GM19035 (cell line): ENCODE measurements around the gene MAPKAPK2.
"Not testable (repeated sequence)": the region's sequence is repeated elsewhere in the genome, so short reads cannot be mapped to it uniquely, and the experiment has no call there.

Experiments
- ATAC-seq: cut with Tn5 transposase; IDR thresholded peaks from one replicate; pipeline ENCODE4 v1.9.1; 2021; ENCODE audit not compliant: unreplicated experiment

MAPKAPK2 gene

DNA sequence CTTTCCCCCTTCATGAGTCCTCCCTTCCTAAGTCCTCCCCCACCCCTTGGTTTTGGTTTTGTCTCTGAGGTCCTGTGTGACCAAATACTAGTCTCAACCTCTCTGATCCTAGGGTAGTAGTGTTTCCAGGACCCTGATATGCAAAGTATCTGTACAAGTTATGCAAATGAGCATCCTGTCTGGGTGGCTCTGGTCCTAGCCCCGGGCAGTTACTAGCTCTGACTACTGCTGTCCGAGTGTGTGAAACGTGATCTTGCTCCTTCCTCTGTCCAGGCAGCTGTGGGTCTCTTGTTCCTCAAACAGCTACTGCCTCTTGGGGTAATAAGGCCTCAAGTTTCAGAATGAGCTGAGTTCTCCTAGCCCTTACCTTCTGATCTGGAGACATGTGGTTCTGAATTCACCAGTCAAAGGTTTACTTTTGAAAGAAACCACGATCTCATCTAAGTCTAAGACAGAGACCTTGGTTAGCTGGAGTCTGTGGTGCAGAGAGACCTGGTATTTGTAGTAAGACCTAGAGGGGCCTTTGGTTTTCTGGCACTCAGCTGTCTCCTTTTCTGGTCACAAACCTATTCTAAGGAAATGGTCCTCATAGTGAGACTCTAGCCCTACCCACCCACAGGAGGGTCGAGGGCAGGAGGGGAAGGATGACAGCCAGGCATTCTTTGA lies 54.8 kb downstream of the MAPKAPK2 start:
- peak; percentile 90 for ATAC-seq

DNA sequence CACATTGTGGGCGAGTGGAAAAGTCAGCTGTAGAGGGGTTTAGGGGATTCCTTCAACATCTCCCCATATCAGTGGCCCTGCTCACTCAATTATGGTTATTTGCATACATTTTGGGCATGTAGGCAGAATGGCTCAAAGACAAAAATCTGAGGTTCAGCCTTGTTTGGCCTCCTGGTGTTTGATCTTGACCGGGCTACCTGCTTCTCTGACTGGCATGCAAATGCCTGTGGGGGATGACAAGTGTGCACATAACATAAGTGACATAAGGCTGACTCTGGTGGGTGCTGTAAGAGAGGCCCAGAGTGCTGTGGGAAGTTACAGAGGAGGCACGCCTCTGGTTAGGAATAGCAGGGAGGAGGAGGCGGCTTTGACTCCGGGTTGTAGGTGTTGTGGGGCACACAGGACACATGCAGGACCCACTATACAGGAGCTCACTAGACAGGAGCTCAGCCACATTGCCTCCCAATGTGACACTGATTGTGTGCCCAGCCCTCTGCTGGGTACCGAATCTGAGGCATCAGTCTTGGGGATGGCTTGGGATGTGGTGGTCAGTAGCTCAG lies 56.5 kb downstream of the MAPKAPK2 start:
- no peak for ATAC-seq

DNA sequence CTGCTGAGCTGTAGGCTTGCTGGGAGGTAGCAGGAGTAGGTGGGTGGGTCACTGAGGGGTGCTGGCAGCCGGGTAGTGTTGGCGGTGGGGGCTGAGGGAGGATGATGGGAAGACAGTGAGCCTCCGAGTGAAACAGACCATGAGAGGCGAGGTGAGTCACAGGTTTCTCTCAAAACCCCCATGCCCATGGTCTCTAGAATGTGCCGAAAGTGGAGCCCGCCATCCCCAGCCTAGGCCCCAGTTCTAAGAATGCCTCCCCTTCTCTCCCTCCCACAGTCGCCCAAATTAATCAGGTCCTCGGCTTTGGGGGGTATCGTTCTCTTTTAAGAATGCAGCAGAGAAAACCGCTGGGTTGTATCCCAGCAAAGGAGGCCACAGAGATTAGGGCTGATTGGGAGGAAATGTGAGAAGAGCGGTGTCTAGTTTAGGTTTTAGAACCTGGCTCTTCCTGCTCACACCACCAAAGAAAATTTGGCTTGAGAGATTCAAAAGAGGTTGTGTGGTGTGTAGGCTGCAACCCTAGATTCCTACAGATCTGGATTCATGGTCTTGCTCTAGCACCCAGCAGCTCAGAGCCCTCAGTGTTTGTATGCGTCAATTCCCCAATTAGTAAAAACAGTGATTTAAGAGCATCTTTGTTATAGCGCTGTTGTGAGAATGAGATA lies 58.1 kb downstream of the MAPKAPK2 start:
- ATAC-seq, result no peak

DNA sequence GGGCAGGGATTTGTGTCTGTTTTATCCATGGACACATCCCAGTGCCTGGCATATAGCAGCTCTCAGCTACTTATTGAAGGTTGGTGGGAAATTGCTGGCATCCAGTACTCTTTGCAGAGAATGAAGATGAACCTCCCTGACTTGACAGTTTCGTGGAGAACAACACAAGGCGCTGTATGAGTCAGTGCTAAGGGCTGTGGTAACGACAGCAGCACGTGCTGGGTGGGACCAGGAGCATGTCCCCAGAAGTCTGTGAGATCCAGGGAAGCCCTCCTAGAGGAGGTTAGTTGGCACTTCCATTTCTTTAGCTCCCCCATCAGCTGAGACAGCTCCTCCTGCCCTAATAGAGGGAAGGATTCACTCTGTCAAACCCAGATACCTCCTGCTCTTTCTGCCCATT lies 60.0 kb downstream of the MAPKAPK2 start:
- no peak for ATAC-seq

DNA sequence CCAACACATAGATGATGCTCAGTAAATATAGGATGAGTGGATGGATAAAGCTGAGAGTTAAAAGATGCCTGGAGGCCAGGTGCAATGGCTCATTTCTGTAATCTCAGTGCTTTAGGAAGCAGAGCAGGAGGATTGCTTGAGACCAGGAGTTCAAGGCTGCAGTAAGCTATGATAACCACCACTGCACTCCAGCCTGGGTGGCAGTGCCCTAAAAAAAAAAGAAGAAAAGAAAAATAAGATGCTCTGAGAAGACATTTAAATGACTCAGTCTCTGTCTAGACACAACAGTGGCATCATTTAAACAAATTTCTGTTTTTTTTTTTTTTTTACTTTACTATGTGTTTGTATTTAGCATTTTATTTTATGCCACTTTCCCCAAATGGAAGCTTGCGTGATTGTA lies 60.6 kb downstream of the MAPKAPK2 start:
- ATAC-seq, result no peak

DNA sequence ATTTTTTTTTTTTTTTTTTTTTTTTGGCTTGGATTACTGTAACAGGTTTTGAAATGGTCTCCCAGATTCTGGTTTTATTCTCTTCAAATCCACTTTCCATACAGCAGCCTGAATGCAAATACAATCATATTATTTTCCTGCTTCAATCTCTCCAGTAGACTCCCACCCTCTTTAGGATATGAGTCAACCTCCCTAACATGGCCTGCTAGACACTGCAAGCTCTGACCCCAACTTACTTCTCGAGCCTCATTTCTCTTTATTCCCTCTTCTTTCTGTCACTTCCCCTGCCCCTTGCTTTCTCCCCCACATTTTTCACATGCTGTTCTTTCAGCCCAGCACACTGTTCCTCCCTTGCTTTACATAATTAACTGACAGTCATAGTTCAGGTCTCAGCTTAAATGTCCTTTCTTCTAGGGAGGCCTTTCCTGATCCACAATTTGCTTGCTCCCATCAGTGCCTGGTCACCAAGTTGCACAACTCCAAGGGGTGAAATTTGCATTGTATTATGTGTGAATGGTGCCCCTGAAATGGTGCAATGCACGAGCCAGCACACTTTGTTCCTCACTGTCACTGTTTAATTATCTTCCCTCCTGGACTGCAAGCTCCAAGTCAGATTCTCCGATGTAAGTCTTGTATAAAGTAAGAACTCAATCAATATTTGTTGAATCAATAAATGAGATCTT lies 63.8 kb downstream of the MAPKAPK2 start:
- no peak for ATAC-seq

DNA sequence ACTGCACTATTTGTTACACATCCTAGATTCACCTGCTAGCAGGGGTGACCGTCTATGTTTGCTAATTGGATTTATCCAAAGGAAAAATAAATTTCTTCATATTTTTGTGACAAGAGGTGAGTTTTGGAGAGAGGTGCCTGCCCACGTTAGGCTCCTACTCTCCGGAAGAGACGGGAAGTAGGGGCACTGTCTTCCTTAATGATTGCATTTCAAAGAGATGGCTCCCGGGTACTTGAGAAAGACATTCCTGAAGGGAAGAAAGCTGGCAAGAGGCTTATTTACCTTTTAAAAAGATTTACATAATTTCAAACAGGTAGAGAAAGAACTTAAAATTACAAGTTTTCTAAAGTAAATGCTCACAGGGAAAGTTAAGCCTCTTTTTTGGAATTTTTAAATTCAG lies 67.2 kb downstream of the MAPKAPK2 start:
- no peak for ATAC-seq

DNA sequence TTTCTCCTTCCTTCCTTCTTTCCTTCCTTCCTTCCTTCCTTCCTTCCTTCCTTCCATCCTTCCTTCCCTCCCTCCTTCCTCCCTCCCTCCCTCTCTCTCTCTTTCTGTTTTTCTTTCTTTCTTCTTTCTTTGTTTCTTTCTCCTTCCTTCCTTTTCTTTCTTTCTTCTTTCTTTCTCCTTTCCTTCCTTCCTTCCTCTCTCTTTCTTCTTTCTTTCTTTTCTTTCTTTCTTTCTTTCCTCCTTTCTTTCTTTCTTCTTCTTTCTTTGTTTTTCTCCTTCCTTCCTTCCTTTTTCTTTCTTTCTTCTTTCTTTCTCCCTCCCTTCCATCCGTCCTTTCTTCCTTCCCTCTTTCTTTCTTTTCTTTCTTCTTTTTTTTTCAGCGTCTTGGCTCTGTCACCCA lies 67.8 kb downstream of the MAPKAPK2 start:
- ATAC-seq, result no peak

DNA sequence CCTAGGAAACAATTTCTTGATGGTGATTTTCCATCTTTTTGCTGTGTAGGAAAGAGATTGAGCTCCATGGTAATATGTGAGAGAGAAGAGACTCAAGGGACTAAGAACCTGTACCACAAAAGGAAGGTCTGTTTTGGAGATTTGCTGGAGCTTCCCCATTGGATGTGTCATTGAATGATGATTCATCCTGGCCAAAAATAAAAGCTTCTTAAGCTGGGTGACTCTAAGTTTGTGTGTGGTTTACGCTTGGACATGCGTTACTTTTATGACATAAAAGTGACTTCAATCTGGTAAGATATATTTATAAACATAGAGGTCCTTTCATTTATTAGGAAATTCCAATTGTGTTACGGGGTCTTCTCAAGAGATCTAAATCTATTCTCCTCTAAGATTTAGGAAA lies 68.4 kb downstream of the MAPKAPK2 start:
- ATAC-seq, result no peak

DNA sequence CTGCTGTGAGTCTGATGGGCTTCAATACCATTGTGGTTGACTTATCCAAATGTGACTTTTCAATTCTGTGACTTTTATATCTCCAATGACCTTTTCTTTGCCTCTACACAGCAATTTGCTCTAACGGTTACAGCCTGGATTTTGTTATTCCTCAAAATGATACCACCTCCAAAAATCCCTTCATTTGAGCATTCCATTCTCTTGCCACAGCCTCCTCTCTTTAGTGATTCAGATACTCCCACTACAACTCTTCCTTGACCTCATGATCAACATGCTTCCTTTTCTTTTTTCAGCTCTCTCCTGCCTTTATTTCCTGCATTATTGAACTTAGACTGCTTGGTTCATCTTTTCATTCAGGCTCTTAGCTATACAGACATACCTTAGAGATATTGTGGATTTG lies 69.3 kb downstream of the MAPKAPK2 start:
- no peak for ATAC-seq

DNA sequence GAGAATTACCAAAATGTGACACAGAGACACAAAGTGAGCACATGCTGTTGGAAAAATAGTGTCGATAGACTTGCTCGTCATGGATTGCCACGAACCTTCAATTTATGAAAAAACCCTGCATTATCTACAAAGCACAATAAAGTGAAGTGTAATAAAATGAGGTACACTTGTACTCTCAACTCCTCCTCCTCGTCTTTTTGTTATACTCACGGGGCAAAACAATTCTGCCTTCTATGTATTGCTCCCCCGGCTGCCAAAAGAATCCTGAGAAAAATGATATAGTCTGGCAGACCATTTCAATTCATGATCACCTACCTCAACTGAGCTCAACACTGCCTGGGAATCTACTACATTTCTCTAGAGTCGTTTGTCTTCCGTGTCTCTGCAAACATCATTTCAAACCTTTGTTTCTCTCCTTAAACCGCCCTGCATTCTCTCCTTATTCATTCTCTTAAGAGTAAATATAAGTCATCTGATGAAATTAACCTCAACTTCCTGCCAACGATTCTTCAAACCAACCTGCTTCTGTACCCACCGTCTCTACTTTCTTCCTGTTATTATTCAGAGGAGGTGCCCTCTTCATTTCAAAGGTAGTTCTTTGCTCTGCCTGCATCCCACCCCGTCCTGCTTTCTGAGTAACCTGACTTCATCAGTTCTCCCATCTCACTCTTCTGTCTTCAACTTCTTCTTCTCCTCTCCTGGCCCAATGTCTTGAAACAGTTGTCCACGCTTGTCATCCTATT lies 73.0 kb downstream of the MAPKAPK2 start:
- ATAC-seq, result no peak

DNA sequence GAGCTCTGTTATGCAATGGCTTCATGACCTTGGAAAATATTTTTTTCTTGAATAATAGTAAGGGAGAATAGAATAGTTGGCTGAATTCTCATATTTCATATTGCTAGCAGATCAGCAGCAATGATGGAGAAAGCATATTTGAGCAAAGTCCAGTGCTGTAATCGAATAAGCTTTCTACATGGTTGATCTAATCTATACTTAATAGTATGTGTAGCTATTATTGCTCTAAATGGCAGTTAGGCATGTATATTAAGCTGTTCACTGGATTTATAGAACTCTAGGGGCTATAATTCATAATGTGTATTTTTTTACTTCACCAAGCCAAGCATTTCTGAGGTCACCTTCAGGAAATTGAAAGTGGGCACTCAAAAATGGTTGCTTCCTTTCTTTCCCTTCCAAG lies 75.9 kb downstream of the MAPKAPK2 start:
- ATAC-seq, result no peak

DNA sequence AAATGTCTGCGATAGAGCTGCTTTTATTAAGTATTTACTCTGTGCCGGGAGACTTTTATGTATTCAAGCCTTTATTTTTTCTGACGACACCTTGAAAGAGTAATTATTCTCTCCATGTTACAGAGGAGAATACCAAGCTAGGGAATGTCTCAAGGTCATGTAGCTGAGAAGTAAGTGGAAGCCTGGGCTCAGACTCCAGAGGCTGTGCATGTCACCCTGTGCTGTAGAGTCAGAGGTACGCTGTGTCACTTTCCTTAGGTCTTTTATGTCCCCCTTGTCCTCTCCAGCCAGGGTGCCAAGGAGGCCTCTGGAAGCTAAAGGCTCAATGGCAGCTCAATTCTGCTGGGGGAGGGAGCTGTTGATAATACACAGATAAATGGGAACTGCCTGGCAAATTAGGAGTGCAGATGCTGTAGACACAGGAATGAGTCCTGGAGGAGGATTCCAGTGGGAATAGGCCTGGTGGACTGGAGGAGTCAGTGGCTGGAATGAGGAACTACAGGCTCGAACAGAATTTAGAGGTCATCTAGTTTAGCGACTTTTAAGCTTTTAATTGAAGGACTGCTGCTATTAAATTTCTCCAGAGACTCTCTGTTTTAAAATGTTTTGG lies 76.6 kb downstream of the MAPKAPK2 start:
- ATAC-seq, result no peak

DNA sequence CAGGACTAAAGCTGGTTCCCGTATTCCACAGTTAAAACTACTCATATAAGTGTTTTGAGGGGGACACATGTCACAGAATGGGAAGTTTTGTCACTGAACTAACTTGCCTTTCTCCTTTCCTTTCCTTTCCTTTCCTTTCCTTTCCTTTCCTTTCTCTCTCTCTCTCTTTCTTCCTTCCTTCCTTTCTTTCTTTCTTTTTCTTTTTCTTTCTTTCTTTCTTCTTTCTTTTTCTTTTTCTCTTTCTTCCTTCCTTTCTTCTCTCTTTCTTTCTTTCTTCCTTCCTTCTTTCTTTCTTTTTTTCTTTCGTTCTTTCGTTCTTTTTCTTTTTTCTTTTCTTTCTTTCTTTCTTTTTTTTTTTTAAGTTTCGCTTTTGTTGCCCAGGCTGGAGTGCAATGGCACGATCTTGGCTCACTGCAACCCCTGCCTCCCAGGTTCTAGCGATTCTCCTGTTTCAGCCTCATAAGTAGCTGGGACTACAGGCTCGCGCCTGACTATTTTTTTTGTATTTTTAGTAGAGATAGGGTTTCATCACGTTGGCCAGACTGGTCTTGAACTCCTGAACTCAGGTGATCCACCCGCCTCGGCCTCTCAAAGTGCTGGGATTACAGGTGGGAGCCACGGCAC lies 78.1 kb downstream of the MAPKAPK2 start:
- ATAC-seq, result not testable (repeated sequence)

DNA sequence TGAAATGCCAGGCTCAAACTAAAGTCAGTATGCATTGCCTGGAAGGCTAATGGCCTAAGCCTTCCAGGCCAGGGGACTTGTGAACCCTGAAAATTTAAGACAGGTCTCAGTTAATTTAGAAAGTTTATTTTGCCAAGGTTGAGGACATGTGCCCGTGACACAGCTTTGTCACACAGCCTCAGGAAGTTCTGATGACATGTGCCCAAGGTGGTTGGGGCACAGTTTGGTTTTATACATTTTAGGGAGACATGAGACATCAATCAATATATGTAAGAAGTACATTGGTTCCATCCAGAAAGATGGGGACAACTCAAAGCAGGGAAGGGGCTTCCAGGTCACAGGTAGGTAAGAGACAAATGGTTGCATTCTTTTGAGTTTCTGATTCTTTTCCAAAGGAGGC lies 81.1 kb downstream of the MAPKAPK2 start:
- ATAC-seq, result not testable (repeated sequence)

DNA sequence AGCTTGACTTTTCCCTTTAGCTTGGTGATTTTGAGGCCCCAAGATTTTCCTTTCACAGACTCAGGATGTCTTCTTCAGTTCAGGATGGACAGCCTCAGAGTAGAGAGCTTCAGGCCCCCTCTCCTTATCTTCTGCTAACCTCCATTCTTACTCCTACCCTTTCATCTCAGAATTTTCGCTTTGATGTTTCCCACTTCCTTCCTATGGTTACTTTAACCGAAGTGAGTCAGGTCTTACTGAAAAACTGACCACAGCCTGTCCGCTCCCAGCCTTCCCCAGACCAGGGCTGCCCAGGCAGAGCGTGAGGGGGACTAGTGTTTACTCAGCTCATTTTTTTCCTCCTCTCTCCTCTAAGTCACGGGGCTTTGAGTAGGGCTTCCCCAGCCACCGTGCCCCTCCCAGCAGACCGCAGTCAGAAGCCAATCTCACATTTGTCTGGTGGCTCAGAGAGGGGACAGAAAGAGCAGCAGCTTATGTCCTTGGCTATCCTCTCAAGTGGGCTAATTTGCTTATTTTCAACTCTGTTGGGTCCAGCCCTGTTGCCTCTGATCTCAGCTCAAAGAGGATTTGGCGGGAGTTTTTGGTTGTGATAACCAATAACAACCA lies 81.6 kb downstream of the MAPKAPK2 start:
- ATAC-seq, result peak; percentile 57

DNA sequence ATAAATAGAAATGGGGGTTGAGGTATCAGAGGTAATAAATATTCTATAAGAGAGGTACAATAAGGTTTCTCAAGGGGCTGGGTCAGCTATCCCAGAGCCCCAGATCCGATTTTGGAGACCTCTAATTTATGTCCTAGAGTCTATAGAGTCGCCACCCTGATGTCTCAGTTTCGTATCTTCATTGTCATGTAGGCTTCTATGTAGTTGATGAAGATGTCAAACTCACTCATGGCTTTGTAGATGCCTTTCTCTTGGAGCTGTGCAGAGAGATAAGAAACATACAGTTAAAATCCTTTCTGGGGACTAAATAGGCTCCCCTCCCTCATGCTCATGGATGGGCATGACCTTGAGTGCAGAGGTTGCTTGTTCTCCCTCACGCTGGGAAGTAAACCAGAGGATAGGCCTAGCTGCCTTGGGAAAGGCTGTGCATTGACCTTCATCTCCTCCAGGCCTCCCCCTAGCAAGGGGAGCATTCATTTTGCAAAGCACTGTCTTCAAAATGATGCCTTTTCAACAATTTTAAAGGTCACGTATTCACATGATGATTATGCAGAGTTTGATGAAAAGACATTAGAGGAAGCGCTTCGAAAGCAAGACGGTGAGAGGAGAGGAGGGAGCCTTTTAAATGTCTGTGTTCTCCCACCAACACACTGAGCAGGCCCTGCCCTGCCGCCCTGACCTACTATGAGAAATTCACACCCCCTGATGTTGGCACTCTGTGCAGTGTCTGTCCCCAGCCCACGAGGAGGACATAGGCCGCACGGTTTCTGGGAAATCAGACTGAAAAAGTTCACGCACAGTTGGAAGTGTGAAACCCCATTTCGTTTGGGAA lies 84.0 kb downstream of the MAPKAPK2 start:
- ATAC-seq, result peak; percentile 12

DNA sequence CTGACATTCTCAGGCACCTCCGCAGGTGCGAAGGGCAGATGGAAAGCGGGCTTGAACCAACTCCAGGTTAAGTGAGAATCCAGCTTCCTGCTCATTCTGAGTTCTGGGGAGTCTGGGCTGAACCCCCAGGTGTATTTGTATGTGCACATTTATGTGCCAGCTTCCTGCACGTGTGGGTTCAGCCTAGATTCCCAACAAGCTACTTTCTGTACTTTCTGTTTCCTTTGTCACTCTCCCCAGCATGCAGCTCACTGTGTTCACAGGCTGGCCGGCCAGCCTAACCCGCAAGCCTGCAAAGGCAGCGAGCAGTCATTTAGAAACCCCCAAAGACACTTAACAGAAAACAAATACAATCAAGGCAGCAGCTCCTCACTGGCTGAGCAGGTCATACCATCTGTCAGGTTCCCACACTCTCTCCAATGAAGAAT lies 84.6 kb downstream of the MAPKAPK2 start:
- ATAC-seq, result peak; percentile 66
